Suprapubic skin (tissue), 4 donors: ENCODE data around the gene SSX2IP. TPM values are rescaled to one million over a fixed set of nuclear protein-coding genes. Genes with fewer than 3 reads are reported as not detected.

Experiments used
- DNase-seq, 2 donors: peaks; one replicate each; pipeline ENCODE4 v3.0.0-alpha.2; 2019; ENCODE audit warnings: low spot score in 2 of 2
- H3K27ac ChIP-seq: fragments of 200-600 bp; sonication (generic); one replicate; pipeline ENCODE4 v1.5.1; 2019
- H3K27me3 ChIP-seq: fragments of 200-600 bp; sonication (generic); one replicate; pipeline ENCODE4 v1.5.1; 2019
- H3K36me3 ChIP-seq: fragments of 200-600 bp; sonication (generic); one replicate; pipeline ENCODE4 v1.5.1; 2019
- H3K4me1 ChIP-seq: fragments of 200-600 bp; sonication (generic); one replicate; pipeline ENCODE4 v1.5.1; 2019
- H3K4me3 ChIP-seq: fragments of 200-600 bp; sonication (generic); one replicate; pipeline ENCODE4 v1.5.1; 2019; ENCODE audit warnings: mild to moderate bottlenecking
- H3K9me3 ChIP-seq: fragments of 200-600 bp; sonication (generic); one replicate; pipeline ENCODE4 v1.5.1; 2019
- CTCF ChIP-seq, 2 donors: fragments of 200-600 bp in 1 of 2; fragments of 450-650 bp in 1 of 2; sonication (generic) in 1 of 2; IDR thresholded peaks; one replicate each; pipeline ENCODE4 v1.5.1; 2016 to 2019; ENCODE audit warnings: antibody characterized with exemption in 2 of 2, mild to moderate bottlenecking in 1 of 2, moderate library complexity in 1 of 2
- EP300 ChIP-seq: sonication (generic); formaldehyde crosslinking; IDR thresholded peaks from one replicate; pipeline ENCODE4 v1.6.1; 2017; ENCODE audit warnings: antibody characterized with exemption
- POLR2A ChIP-seq, 2 donors: fragments of 450-650 bp; IDR thresholded peaks; one replicate each; pipeline ENCODE4 v1.6.1; 2017; ENCODE audit warnings: antibody characterized with exemption in 2 of 2, mild to moderate bottlenecking in 2 of 2, moderate library complexity in 2 of 2
- POLR2AphosphoS5 ChIP-seq, 3 donors: sonication (generic); formaldehyde crosslinking; IDR thresholded peaks; one replicate each; pipeline ENCODE4 v1.6.1; 2017; ENCODE audit warnings: antibody characterized with exemption in 3 of 3
- WGBS: methylation state at CpG from one replicate; pipeline ENCODE4 v1.1.5; 2018; 5-methylcytosine and 5-hydroxymethylcytosine counted together
- total RNA-seq, 4 donors: library from RNA; depleted of rRNA; stranded (reverse); fragments of >200 nt; gene quantifications; one replicate each; pipeline ENCODE4 v1.1.0, GENCODE V29; 2016

The SSX2IP gene
- total RNA-seq, 4 donors from 2014 or later: 6.1 to 12.8 (median 9.4) TPM

DNA sequence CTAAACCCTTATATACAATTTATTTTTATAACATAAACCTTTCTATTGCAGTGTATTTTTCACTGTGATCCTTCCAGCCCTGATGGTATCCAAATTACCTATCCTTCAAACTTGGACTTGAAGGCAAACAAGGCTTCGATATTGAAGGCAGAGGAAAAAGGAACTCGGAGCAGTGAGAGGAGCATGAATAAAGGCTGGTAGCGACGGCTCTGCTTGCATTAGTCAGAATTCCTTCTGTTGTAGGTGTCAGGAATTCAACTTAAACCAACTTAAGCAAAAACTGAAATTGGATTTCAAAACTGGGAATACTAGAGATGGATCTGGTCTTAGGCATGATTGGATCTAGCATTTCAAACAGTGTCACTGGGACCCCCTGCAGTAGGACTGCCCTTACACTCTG lies 17.8 kb upstream of the SSX2IP start:
- 87% methylated on average over 4 of the region's 4 CpGs for WGBS
- TF ChIP-seq POLR2A (IDR thresholded peaks at IDR 0.05) (no peak), POLR2AphosphoS5 (IDR thresholded peaks at IDR 0.05) (no peak), CTCF (IDR thresholded peaks at IDR 0.05) (no peak), EP300 (no peak)
- Histone ChIP-seq H3K9me3 (no peaks in the 10 kb centered on the region), H3K4me1 (no peaks in the 10 kb centered on the region), H3K27ac (no peak overlapping the region), H3K27me3 (no peaks in the 10 kb centered on the region), H3K36me3 (no peaks in the 10 kb centered on the region), H3K4me3 (no peak overlapping the region)
- DNase-seq: no peak

DNA sequence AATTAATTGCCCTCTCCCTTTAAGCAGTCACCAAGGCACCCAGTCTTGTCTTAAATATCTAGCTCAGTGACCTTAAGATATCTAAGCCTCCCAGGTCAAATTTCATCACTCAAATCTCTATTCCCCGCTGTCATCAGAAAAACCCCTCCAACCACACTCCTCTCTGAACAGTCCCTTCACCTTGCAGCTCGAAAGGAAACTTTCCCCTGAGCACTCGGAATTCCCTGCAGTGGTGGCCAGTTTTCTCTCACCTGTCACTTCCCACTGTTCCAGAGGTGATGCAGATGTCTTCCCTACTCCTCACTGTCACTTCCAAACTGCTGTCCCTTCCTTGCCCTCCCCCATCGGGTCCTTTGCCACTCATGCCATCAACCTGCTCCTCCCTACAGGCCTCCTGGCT lies 15.3 kb upstream of the SSX2IP start:
- Histone ChIP-seq H3K4me1 (no peaks in the 10 kb centered on the region), H3K27me3 (no peaks in the 10 kb centered on the region), H3K36me3 (no peaks in the 10 kb centered on the region), H3K4me3 (no peak overlapping the region), H3K9me3 (no peaks in the 10 kb centered on the region), H3K27ac (no peak overlapping the region)
- no peak for TF ChIP-seq POLR2AphosphoS5 (IDR thresholded peaks at IDR 0.05)
- TF ChIP-seq CTCF (IDR thresholded peaks at IDR 0.05): no peak
- TF ChIP-seq POLR2A (IDR thresholded peaks at IDR 0.05): no peak
- TF ChIP-seq EP300: no peak
- no peak for DNase-seq
- 88% methylated on average over 4 of the region's 4 CpGs for WGBS

DNA sequence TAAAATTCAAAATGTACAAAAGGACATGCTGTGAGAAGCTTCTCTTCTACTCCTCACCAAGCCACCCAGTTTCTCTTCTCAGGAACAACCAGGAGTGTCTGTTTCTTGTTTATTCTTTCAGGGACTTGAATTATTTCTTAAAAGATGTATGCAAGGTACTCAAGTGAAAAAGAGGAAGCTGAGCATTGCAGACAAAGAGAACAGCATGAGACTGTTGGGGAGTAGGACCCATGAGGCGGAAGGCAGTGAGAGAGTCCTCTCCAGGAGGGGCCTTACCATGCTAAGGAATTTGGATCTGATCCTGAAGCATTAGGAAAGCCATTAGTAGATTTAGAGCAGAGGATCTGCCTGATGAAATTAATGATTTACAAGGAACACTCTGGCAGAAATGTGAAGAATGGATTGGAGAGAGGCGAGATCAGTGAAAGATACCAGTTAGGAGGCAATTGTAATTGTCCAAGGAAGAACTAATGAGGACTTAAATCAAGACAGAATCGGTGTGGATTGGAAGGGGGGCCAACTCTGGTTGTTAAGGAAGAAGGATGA lies 14.7 kb upstream of the SSX2IP start:
- no peaks in the 10 kb centered on the region for H3K4me1 ChIP-seq
- TF ChIP-seq POLR2AphosphoS5 (IDR thresholded peaks at IDR 0.05): no peak
- no peak for TF ChIP-seq POLR2A (IDR thresholded peaks at IDR 0.05)
- TF ChIP-seq EP300: no peak
- TF ChIP-seq CTCF (IDR thresholded peaks at IDR 0.05): no peak
- 71% methylated on average over 3 of the region's 3 CpGs for WGBS
- no peak overlapping the region for H3K27ac ChIP-seq
- no peak overlapping the region for H3K4me3 ChIP-seq
- H3K36me3 ChIP-seq: no peaks in the 10 kb centered on the region
- H3K9me3 ChIP-seq: no peaks in the 10 kb centered on the region
- H3K27me3 ChIP-seq: no peaks in the 10 kb centered on the region
- no peak for DNase-seq

DNA sequence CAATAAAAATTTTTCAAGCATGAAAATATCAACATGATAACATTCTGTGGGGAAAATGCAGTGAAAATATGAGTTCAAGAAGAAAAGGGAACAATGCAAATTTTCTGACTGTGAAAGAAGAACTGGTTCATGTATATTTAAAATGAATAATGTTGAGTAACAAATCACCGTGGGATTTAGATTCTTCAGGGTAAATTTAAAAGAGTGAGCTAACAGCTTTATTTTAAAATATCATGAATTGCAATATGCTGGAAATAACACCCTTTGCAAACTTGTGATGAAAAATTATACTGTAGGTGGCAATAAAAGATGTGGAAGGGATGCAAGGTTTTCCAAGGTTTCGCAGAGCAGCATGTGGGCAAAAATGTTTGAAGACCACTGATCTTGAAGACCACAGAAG lies 13.2 kb upstream of the SSX2IP start:
- H3K36me3 ChIP-seq: no peaks in the 10 kb centered on the region
- no peak overlapping the region for H3K27ac ChIP-seq
- no peaks in the 10 kb centered on the region for H3K27me3 ChIP-seq
- 44% methylated on average over 2 of the region's 2 CpGs for WGBS
- no peaks in the 10 kb centered on the region for H3K9me3 ChIP-seq
- no peak for DNase-seq
- no peak for TF ChIP-seq POLR2AphosphoS5 (IDR thresholded peaks at IDR 0.05)
- no peak for TF ChIP-seq POLR2A (IDR thresholded peaks at IDR 0.05)
- no peak for TF ChIP-seq EP300
- TF ChIP-seq CTCF (IDR thresholded peaks at IDR 0.05): no peak
- H3K4me1 ChIP-seq: peaks cover 6% of the 10 kb centered on the region
- no peak overlapping the region for H3K4me3 ChIP-seq

- H3K4me3 ChIP-seq: no peak overlapping the region
- no peaks in the 10 kb centered on the region for H3K36me3 ChIP-seq
- TF ChIP-seq POLR2A (IDR thresholded peaks at IDR 0.05): no peak
- TF ChIP-seq CTCF (IDR thresholded peaks at IDR 0.05): no peak
- no peak for TF ChIP-seq POLR2AphosphoS5 (IDR thresholded peaks at IDR 0.05)
- no peak for TF ChIP-seq EP300
- no peak for DNase-seq
- 63% methylated on average over 1 of the region's 1 CpG for WGBS
- H3K4me1 ChIP-seq: peaks cover 14% of the 10 kb centered on the region
- no peak overlapping the region for H3K27ac ChIP-seq
- no peaks in the 10 kb centered on the region for H3K9me3 ChIP-seq
- no peaks in the 10 kb centered on the region for H3K27me3 ChIP-seq
Observed at GRCh38 chr1:84702143-84702542, 11.9 kb upstream of the SSX2IP start.
